ENCODE measurements around the gene CSNK1A1.
A peak's percentile ranks its signal among the peaks of the same experiment; 100 is the strongest.

CSNK1A1 gene

GRCh38 chr5:149526845-149527590 lies 24.2 kb downstream of the CSNK1A1 start:
- no peak for DNase-seq

GRCh38 chr5:149521739-149522685 lies 29.2 kb downstream of the CSNK1A1 start:
- DNase-seq: no peak

- no peak for DNase-seq
These were observed 31.6 kb downstream of the CSNK1A1 start for GRCh38 chr5:149519601-149520000.

GRCh38 chr5:149518620-149519019 lies 32.6 kb downstream of the CSNK1A1 start:
- no peak for DNase-seq

GRCh38 chr5:149517461-149518122 lies 33.6 kb downstream of the CSNK1A1 start:
- no peak for DNase-seq

GRCh38 chr5:149514512-149514911 lies 36.7 kb downstream of the CSNK1A1 start:
- DNase-seq: no peak

- DNase-seq: peak; percentile 27
These were observed 37.8 kb downstream of the CSNK1A1 start for GRCh38 chr5:149513372-149513947.

GRCh38 chr5:149510136-149510535 lies 41.1 kb downstream of the CSNK1A1 start:
- DNase-seq: no peak

- DNase-seq: no peak
These were observed 46.6 kb downstream of the CSNK1A1 start for GRCh38 chr5:149504677-149505076.

GRCh38 chr5:149503006-149503405 lies 48.2 kb downstream of the CSNK1A1 start:
- DNase-seq: no peak

- no peak for DNase-seq
These were observed 50.2 kb downstream of the CSNK1A1 start for GRCh38 chr5:149500922-149501582.

- no peak for DNase-seq
These were observed 52.4 kb downstream of the CSNK1A1 start for GRCh38 chr5:149498724-149499336.

- DNase-seq: no peak
These were observed 53.9 kb downstream of the CSNK1A1 start for GRCh38 chr5:149497357-149497756.

GRCh38 chr5:149496917-149497316 lies 54.3 kb downstream of the CSNK1A1 start:
- DNase-seq: no peak

GRCh38 chr5:149496166-149496565 lies 55.1 kb downstream of the CSNK1A1 start:
- no peak for DNase-seq

- no peak for DNase-seq
These were observed 55.6 kb downstream of the CSNK1A1 start for GRCh38 chr5:149495673-149496072.

GRCh38 chr5:149493316-149493715 lies 57.9 kb downstream of the CSNK1A1 start:
- DNase-seq: peak; percentile 54

- no peak for DNase-seq
These were observed 58.5 kb downstream of the CSNK1A1 start for GRCh38 chr5:149492781-149493180.

- no peak for DNase-seq
These were observed 60.4 kb downstream of the CSNK1A1 start for GRCh38 chr5:149490599-149491485.

GRCh38 chr5:149489605-149490037 lies 61.6 kb downstream of the CSNK1A1 start:
- DNase-seq: no peak
